ENCODE results near the gene ERCC8.

GRCh38 chr5:60945813-60946187, 930 bp upstream of the ERCC8 start:
- TF ChIP-seq, protein P1, sequence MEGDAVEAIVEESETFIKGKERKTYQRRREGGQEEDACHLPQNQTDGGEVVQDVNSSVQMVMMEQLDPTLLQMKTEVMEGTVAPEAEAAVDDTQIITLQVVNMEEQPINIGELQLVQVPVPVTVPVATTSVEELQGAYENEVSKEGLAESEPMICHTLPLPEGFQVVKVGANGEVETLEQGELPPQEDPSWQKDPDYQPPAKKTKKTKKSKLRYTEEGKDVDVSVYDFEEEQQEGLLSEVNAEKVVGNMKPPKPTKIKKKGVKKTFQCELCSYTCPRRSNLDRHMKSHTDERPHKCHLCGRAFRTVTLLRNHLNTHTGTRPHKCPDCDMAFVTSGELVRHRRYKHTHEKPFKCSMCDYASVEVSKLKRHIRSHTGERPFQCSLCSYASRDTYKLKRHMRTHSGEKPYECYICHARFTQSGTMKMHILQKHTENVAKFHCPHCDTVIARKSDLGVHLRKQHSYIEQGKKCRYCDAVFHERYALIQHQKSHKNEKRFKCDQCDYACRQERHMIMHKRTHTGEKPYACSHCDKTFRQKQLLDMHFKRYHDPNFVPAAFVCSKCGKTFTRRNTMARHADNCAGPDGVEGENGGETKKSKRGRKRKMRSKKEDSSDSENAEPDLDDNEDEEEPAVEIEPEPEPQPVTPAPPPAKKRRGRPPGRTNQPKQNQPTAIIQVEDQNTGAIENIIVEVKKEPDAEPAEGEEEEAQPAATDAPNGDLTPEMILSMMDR (tag by site-specific recombination; IDR thresholded peaks at IDR 0.05): no peak
- no peak for TF ChIP-seq ATF2 (tag by site-specific recombination; IDR thresholded peaks at IDR 0.05; ENCODE audit: low read depth)
- no peak for TF ChIP-seq ZNF24 (tag by site-specific recombination; IDR thresholded peaks at IDR 0.05)
- TF ChIP-seq ZNF76 (tag by site-specific recombination; IDR thresholded peaks at IDR 0.05; ENCODE audit: borderline replicate concordance, low read depth): no peak
- TF ChIP-seq, protein P2, sequence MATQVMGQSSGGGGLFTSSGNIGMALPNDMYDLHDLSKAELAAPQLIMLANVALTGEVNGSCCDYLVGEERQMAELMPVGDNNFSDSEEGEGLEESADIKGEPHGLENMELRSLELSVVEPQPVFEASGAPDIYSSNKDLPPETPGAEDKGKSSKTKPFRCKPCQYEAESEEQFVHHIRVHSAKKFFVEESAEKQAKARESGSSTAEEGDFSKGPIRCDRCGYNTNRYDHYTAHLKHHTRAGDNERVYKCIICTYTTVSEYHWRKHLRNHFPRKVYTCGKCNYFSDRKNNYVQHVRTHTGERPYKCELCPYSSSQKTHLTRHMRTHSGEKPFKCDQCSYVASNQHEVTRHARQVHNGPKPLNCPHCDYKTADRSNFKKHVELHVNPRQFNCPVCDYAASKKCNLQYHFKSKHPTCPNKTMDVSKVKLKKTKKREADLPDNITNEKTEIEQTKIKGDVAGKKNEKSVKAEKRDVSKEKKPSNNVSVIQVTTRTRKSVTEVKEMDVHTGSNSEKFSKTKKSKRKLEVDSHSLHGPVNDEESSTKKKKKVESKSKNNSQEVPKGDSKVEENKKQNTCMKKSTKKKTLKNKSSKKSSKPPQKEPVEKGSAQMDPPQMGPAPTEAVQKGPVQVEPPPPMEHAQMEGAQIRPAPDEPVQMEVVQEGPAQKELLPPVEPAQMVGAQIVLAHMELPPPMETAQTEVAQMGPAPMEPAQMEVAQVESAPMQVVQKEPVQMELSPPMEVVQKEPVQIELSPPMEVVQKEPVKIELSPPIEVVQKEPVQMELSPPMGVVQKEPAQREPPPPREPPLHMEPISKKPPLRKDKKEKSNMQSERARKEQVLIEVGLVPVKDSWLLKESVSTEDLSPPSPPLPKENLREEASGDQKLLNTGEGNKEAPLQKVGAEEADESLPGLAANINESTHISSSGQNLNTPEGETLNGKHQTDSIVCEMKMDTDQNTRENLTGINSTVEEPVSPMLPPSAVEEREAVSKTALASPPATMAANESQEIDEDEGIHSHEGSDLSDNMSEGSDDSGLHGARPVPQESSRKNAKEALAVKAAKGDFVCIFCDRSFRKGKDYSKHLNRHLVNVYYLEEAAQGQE (tag by site-specific recombination; IDR thresholded peaks at IDR 0.05): peak; percentile 79
- no peak for TF ChIP-seq INSM2 (tag by site-specific recombination; IDR thresholded peaks at IDR 0.05)
- no peak for TF ChIP-seq ZNF433 (tag by site-specific recombination; IDR thresholded peaks at IDR 0.05; ENCODE audit: low read depth)
- no peak for TF ChIP-seq ZBTB26 (tag by site-specific recombination; optimal IDR thresholded peaks at IDR 0.05)
